Calu3 (cell line): ENCODE data around the gene VPS11. TPM values are rescaled to one million over a fixed set of nuclear protein-coding genes. Genes with fewer than 3 reads are reported as not detected.
A peak's percentile ranks its signal among the peaks of the same experiment; 100 is the strongest.

Experiments
- BruUV-seq: library from RNA; stranded (reverse); fragments of 400-500 nt; replicated peaks from 2 replicates; lab custom pipeline; 2021; lab: Mats Ljungman, UMichigan
- CTCF ChIA-PET: fragments of 300-600 bp; sonication (Branson Sonifier 250); formaldehyde crosslinking; loops from one replicate; lab custom pipeline; 2022; ENCODE audit warnings: antibody characterized with exemption; lab: Charles Lee
- DNase-seq: peaks from one replicate; pipeline ENCODE4 v3.0.0; 2022
- H3K27ac Mint-ChIP-seq: one replicate; pipeline ENCODE4 v1.8.0; 2022; ENCODE audit warnings: mixed read lengths; ENCODE audit not compliant: unreplicated experiment
- H3K27me3 Mint-ChIP-seq: one replicate; pipeline ENCODE4 v1.8.0; 2022; ENCODE audit warnings: mixed read lengths; ENCODE audit not compliant: unreplicated experiment
- H3K36me3 Mint-ChIP-seq: one replicate; pipeline ENCODE4 v1.8.0; 2022; ENCODE audit warnings: mild to moderate bottlenecking, moderate library complexity, mixed read lengths; ENCODE audit not compliant: insufficient read depth, unreplicated experiment
- H3K4me1 Mint-ChIP-seq: one replicate; pipeline ENCODE4 v1.8.0; 2022; ENCODE audit warnings: mild to moderate bottlenecking, low read depth, mixed read lengths; ENCODE audit not compliant: unreplicated experiment
- H3K4me3 Mint-ChIP-seq: one replicate; pipeline ENCODE4 v1.8.0; 2022; ENCODE audit warnings: mild to moderate bottlenecking, low read depth, moderate library complexity, mixed read lengths; ENCODE audit not compliant: unreplicated experiment
- H3K9me3 Mint-ChIP-seq: one replicate; pipeline ENCODE4 v1.8.0; 2022; ENCODE audit warnings: low read depth, mixed read lengths; ENCODE audit not compliant: unreplicated experiment
- intact Hi-C: fragments of 100-400 bp; cut with micrococcal nuclease; formaldehyde crosslinking; loops from one replicate; pipeline ENCODE4 v1.10.0; 2022; ENCODE audit not compliant: unreplicated experiment
- total RNA-seq: library from RNA; stranded (reverse); gene quantifications from 2 replicates; pipeline ENCODE4 v1.2.3, GENCODE V29; 2022
- TF ChIP-seq, protein P1 (sequence below): fragments of 200-600 bp; IDR thresholded peaks from one replicate; pipeline ENCODE4 v1.8.0; 2022; ENCODE audit warnings: antibody characterized with exemption; ENCODE audit not compliant: unreplicated experiment

The VPS11 gene
- total RNA-seq, 1 experiment from 2014 or later = 15.1 TPM

DNA sequence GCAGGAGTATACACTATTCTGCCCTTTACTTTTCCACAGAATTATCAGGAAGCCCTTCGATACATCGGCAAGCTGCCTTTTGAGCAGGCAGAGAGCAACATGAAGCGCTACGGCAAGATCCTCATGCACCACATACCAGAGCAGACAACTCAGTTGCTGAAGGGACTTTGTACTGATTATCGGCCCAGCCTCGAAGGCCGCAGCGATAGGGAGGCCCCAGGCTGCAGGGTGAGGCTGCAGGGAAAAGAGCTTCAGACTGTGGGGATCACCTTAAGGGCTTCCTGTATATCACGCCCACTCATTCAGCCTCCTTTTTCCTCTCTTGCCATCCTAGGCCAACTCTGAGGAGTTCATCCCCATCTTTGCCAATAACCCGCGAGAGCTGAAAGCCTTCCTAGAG is 10.2 kb downstream of the VPS11 start:
- H3K27ac Mint-ChIP-seq = no peak overlapping the region
- H3K4me1 Mint-ChIP-seq = no peaks in the 10 kb centered on the region
- intact Hi-C loops = no loop called here
- H3K4me3 Mint-ChIP-seq = no peak overlapping the region
- TF ChIP-seq, protein P1, sequence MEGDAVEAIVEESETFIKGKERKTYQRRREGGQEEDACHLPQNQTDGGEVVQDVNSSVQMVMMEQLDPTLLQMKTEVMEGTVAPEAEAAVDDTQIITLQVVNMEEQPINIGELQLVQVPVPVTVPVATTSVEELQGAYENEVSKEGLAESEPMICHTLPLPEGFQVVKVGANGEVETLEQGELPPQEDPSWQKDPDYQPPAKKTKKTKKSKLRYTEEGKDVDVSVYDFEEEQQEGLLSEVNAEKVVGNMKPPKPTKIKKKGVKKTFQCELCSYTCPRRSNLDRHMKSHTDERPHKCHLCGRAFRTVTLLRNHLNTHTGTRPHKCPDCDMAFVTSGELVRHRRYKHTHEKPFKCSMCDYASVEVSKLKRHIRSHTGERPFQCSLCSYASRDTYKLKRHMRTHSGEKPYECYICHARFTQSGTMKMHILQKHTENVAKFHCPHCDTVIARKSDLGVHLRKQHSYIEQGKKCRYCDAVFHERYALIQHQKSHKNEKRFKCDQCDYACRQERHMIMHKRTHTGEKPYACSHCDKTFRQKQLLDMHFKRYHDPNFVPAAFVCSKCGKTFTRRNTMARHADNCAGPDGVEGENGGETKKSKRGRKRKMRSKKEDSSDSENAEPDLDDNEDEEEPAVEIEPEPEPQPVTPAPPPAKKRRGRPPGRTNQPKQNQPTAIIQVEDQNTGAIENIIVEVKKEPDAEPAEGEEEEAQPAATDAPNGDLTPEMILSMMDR = no peak
- H3K27me3 Mint-ChIP-seq = no peaks in the 10 kb centered on the region
- H3K9me3 Mint-ChIP-seq = no peaks in the 10 kb centered on the region
- H3K36me3 Mint-ChIP-seq = peaks cover 13% of the 10 kb centered on the region
- no TSS peak for BruUV-seq
- CTCF ChIA-PET = no interaction called here
- no peak for DNase-seq

DNA sequence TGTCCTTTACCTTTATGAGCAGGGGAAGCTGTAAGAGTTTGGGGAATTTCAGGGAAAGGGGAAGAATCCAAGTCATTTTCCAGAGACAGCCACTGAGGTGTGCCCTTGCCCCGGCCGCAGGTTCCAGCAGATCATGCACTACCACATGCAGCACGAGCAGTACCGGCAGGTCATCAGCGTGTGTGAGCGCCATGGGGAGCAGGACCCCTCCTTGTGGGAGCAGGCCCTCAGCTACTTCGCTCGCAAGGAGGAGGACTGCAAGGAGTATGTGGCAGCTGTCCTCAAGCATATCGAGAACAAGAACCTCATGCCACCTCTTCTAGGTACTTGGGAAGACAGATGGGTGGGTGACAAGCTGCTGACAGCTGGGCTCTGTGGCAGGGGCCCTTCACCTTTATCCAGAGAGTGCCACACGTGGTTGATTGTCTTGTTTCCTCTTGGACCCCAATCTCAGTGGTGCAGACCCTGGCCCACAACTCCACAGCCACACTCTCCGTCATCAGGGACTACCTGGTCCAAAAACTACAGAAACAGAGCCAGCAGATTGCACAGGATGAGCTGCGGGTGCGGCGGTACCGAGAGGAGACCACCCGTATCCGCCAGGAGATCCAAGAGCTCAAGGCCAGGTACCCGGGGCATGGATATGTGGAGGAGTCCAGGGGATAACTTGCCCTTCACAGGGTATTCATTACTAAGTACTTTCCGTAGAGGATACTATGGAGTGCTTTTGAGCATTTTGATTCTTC is 11.2 kb downstream of the VPS11 start:
- Mint-ChIP-seq H3K4me3 (no peak overlapping the region), H3K9me3 (no peaks in the 10 kb centered on the region), H3K27ac (no peak overlapping the region), H3K4me1 (no peaks in the 10 kb centered on the region), H3K36me3 (peaks cover 13% of the 10 kb centered on the region), H3K27me3 (no peaks in the 10 kb centered on the region)
- intact Hi-C loops = no loop called here
- CTCF ChIA-PET = no interaction called here
- no TSS peak for BruUV-seq
- DNase-seq = no peak
- TF ChIP-seq, protein P1 = no peak

DNA sequence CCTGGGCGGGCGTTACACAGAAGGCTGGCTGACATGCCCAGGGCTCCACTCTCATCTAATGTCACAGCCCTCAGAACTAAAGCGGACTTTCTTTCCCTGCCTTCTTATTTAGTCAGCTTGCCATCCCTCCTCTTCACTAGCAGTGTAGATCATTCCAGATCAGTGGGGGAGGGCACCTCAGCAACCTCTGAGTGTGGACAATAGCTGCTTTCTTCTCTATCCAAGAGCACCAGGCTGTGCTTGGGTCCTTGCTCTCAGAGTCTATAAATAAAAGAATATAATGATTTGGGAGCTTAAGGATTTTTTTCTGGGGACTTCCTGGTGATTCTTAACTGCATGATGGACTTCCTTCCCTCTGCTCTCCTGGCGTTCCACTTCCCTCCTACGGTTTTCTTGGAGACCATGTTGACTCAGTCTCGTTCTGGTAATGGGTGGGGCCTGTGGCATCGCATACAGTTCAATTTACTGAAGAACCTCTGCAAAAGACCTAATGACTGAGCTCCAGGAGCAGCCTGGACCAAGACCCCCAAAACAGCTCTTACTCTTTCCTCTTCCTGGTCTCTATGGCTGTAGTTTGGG is 14.2 kb downstream of the VPS11 start:
- Mint-ChIP-seq H3K4me1 (no peaks in the 10 kb centered on the region), H3K27ac (no peak overlapping the region), H3K27me3 (no peaks in the 10 kb centered on the region), H3K9me3 (no peaks in the 10 kb centered on the region), H3K36me3 (peaks cover 28% of the 10 kb centered on the region), H3K4me3 (no peak overlapping the region)
- CTCF ChIA-PET = no interaction called here
- intact Hi-C loops = no loop called here
- TF ChIP-seq, protein P1 = no peak
- BruUV-seq = no TSS peak
- no peak for DNase-seq

DNA sequence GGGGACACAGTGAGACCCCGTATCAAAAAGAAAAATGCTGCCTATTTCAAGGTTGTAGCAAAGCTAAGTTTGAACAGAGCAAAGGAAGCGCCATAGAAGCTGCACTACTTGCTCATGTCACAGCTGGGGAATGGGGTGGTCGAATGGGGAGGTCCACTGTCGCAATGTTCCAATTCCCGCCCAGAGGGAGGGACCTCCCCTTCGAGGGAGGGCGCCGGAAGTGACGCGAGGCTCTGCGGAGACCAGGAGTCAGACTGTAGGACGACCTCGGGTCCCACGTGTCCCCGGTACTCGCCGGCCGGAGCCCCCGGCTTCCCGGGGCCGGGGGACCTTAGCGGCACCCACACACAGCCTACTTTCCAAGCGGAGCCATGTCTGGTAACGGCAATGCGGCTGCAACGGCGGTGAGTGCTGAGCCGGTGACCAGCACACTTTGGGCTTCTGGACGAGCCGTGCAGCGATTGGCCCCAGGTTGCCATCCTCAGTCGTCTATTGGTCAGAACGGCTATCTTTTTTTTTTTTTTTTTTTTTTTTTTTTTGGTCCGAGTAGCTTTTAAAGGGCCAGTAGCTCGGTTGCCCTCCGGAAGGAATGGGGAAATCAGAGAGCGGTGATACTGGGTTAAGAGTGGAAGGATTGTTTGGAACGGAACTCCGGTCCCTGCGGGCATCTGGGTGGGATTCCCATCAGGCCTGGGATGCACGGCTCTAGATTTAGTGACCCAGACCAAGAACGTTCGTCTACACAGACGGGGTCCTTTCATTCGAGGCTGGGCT is 17.2 kb downstream of the VPS11 start, which contains the start of gene HMBS:
HMBS (plus strand) TSS at position 219 of the 774 bp plus-strand sequence; CDS start at position 372, 153 bp downstream.
- intact Hi-C loops = no loop called here
- TF ChIP-seq, protein P1 = no peak
- Mint-ChIP-seq H3K36me3 (peaks cover 26% of the 10 kb centered on the region), H3K27ac (peak within 1 kb of the TSS; percentile 71), H3K4me3 (peak within 1 kb of the TSS; percentile 80), H3K4me1 (no peaks in the 10 kb centered on the region), H3K9me3 (no peaks in the 10 kb centered on the region), H3K27me3 (no peaks in the 10 kb centered on the region)
- DNase-seq = peak; percentile 86
- no TSS peak for BruUV-seq
- CTCF ChIA-PET = interaction anchor here (0.6 to 1.0 kb wide), 7 partner anchors 10 to 763 kb away, joined by 3 to 5 read pairs (median 3); partner anchors contain the start of gene CBL
